Measurements from ENCODE around the gene SAP25.
"Not testable (repeated sequence)": the region's sequence is repeated elsewhere in the genome, so short reads cannot be mapped to it uniquely, and the experiment has no call there.

Gene SAP25

DNA sequence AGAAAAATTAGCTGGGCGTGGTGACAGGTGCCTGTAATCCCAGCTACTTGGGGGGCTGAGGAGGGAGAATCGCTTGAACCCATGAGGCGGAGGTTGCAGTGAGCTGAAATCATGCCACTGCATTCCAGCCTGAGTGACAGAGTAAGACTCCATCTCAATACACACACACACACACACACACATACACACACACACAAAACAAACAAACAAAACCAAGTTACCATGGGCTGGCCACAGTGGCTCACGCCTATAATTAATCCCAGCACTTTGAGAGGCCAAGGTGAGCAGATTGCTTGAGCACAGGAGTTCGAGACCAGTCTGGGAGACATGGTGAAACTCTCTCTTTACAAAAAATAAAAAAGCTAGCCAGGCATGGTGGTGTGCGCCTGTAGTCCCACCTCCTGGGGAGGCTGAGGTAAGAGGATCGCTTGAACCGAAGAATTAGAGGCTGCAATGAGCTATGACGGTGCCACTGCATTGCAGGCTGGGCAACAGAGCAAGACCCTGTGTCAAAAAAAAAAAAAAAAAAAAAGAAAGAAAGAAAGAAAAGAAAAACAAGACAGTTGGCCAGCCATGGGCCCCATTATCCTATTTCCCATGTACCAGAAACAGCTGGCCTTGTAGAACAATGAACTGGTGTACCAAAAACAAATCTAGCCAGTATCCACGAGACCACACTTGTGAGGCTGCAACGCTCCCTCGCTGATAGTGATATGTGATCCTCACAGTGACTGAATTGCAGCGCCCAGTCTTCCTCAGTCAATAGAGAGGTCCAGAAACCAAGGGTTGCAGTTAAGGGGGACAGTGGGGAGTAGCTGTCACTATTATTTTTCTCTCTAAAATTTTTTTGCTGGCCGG lies 41.3 kb downstream of the SAP25 start:
- DNase-seq (ENCODE audit: low read depth), result no peak
- no peak for TF ChIP-seq CTCF (conservative IDR thresholded peaks at IDR 0.05; ENCODE audit: control insufficient read depth, insufficient read depth, low read depth, low read length)
- no peak overlapping the region for H3K4me3 ChIP-seq (ENCODE audit: control insufficient read depth, low read depth, low read length)

- not testable (repeated sequence) for DNase-seq (ENCODE audit: low read depth); H3K4me3 ChIP-seq (ENCODE audit: control insufficient read depth, low read depth, low read length)
These were observed 45.4 kb downstream of the SAP25 start for GRCh38 chr7:100528108-100528866.

DNA sequence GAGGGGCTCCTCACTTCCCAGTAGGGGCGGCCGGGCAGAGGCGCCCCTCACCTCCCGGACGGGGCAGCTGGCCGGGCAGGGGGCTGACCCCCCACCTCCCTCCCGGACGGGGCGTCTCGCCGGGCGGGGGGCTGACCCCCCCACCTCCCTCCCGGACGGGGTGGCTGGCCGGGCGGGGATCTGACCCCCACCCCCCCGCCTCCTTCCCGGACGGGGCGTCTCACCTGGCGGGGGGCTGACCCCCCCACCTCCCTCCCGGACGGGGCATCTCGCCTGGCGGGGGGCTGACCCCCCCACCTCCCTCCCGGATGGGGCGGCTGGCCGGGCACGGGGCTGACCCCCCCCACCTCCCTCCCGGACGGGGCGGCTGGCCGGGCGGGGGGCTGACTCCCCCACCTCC lies 50.5 kb downstream of the SAP25 start:
- not testable (repeated sequence) for H3K4me3 ChIP-seq (ENCODE audit: control insufficient read depth, low read depth, low read length); DNase-seq (ENCODE audit: low read depth)
